GM21447 (cell line): ENCODE data around the gene C2orf81.
A peak's percentile ranks its signal among the peaks of the same experiment; 100 is the strongest.
"Not testable (repeated sequence)": the region's sequence is repeated elsewhere in the genome, so short reads cannot be mapped to it uniquely, and the experiment has no call there.

Experiments used
- ATAC-seq: cut with Tn5 transposase; IDR thresholded peaks from one replicate; pipeline ENCODE4 v1.9.1; 2021; ENCODE audit not compliant: unreplicated experiment

C2orf81 gene

DNA sequence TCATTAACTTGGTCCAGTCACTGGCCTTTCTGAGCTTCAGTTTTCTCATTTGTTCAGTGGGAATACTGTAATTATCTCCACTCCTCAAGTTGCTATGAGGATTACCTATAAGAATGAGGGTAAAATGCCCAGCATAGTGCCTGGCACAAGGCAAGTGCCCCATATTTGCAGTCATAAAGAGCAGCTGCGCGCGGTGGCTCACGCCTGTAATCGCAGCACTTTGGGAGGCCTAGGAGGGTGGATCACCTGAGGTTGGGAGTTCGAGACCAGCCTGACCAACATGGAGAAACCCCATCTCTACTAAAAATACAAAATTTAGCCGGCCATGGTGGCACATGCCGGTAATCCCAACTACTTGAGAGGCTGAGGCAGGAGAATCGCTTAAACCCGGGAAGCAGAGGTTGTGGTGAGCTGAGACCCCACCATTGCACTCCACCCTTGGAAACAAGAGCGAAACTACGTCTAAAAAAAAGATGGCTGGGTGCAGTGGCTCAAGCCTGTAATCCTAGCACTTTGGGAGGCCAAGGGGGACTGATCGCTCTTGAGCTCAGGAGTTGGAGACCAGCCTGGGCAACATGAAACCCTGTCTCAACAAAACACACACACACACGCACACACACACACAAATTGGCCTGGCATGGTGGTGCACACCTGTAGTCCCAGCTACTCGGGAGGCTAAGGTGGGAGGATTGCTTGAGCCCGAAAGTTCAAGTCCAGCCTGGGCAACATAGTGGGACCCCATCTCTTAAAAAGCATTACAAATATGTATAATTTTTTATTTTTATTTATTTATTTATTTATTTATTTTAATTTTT lies 21.3 kb upstream of the C2orf81 start:
- ATAC-seq: not testable (repeated sequence)

DNA sequence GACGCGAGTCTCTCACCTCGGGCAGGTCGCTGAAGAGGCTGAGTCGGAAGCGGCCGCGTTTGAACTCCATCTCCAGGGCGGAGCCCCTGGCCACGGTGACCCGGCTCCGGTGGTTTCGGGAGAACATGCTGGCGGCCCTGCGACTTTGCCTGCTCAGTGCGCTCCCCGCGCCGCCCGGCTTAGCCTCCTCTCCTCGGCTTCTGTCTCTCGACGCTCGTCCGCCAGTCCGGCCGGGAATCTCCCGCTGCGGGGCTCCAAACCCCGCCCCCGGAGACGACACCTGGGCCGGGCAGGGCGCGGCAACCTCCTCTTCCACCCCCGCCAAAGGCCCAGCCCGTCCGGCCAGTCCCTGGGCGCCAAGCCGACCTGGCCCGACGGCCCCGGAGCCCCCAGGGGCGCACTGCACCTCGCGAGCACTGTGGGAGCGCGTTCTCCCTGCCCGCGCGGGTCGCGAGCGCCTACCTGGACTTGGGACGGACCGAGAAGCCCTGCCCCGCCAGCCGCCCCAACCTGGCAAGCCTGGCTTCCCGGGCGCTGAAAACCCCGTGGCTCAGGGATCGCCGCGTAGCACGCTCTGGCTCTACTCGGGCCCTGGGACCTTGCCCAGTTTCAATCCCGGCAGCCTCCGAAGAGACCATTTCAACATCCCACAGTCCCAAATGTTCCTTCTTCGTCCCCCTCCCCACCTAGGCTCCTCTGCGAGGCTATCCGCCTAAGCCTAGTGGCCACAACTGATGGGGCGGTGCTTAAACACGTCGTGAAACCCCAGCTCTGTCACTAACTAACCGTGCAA lies 20.5 kb upstream of the C2orf81 start, which contains the start of gene RTKN:
TSS of gene RTKN (minus strand) at position 248 of the 793 bp plus-strand sequence. CDS start at position 127, 121 bp downstream.
- ATAC-seq: no peak

DNA sequence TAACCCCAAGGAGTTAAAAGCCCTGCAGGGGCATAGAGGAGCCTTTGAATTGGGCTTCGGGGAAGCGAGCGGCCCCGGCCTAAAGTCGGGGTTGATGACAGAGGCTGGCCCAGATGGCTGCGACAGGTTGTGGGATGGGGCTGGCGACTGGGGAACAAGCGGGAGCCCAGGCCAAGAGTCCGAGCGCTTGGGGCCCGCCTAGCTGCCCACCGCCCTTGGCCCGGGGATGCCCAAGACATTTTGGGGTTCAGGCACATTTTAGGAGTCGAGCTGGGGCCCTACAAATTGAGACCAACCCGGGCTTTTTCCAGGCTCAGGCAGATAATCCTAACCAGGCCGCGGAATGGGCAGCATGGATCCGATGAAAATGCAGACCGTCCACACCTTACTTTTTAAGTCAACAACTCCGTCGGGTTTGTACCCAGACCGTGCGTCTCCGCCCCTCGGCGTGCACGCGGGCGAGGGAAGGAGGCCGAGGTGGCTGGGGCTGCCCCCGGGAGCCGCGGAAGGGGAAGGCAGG lies 19.8 kb upstream of the C2orf81 start:
- no peak for ATAC-seq

DNA sequence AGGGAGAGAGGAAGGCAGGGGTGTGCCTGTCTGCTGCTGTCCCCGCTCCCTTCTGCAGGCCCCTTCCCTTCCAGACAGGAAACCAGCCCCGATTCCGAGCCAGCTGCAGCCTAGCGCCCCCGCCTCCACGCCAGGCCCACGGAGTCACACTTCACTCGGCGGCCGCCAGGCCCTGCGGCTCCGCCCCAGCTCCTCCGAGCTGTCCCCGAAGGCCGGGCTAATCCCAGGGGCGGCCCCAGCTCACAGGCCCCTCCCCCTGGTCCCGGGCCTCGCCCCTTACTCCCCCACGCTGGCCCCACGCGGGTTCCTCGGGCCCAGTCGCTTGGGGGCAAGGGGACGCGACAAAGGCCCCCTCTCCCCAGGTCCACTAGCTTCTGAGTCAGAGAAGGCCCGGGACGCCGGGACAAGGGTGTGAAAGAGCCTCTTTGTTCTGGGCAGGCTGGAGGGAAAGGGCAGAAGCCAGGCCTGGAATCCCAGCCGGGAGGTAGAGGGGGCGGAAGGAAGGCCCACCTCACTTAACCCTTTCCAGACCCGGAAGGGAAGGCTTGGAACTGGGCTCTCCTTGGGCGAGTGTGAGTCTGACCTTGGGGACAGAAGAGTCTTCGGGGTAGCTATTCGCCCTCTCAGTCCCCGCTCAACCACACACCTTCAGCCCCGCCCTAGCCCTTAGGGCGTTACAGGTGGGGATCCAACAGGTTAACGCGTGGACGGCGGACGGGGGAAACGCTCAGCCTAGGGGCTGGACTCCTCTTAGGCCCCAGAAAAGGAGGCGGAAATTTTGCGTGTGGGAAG lies 19.2 kb upstream of the C2orf81 start:
- ATAC-seq: peak; percentile 87

DNA sequence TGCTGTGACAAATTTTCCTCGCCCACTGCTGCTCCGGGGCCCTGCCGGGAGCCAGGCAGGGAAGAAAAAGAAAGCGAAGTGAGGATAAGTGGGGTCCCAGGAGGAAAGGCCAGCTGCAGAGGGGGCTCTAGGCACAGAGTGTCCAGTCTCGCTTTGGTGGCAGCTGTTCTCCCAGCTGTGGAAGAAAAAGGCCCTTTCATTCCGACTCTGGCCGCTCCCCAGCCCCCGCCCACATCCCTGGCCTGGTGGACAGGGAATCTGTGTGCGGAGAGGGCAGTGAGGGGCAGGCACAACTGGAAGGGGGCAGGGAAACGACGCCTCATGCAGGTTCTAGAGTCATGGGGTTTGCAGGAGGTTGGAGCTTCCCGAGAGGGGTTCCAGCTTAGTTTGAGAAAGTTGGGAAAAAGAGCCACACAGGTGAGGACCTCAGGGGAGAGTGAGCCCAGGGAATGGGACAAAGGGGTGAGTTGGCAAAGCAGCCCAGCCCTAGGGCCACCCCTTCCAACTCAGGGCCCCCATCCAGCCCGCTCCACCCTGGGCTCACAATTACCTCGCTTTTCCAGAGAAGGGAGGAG lies 18.5 kb upstream of the C2orf81 start:
- ATAC-seq: no peak

DNA sequence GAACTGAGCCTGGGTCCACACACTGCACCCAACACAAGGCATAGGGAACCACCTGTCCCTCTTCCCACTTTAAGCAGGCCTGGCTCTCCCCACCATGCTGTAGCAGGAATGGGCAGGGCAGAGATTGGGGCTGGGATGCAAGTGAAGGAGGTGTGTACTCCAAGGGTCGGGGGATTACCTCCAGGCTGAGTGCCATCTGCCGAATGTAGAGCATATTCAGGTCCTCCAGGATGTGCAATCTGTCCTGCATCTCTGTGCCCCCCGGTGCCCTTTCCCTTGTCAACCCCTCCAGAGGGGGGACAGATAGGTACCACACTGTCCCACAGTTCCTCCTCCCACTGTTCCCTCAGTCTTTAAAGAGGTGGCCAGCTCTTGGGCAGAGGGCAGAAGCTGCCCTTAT lies 18.0 kb upstream of the C2orf81 start:
- no peak for ATAC-seq

DNA sequence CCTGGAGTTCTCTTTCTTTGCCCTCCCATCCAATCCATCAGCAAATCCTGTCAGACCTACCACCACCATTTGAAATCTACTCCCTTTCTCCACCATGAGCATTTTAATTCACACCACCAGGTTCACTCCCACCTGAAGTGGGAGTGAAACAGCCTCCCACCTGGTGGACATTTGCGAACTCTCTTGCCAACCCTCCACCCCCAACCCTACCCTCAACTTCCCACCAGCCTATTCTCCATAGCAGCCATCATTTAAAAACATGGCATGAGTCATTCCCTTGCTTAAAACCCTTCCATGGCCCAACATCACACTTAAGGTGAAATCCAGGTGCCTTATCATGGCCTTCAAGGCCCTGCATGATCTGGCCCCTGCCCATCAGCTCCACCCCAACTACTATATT lies 16.8 kb upstream of the C2orf81 start:
- ATAC-seq: no peak

DNA sequence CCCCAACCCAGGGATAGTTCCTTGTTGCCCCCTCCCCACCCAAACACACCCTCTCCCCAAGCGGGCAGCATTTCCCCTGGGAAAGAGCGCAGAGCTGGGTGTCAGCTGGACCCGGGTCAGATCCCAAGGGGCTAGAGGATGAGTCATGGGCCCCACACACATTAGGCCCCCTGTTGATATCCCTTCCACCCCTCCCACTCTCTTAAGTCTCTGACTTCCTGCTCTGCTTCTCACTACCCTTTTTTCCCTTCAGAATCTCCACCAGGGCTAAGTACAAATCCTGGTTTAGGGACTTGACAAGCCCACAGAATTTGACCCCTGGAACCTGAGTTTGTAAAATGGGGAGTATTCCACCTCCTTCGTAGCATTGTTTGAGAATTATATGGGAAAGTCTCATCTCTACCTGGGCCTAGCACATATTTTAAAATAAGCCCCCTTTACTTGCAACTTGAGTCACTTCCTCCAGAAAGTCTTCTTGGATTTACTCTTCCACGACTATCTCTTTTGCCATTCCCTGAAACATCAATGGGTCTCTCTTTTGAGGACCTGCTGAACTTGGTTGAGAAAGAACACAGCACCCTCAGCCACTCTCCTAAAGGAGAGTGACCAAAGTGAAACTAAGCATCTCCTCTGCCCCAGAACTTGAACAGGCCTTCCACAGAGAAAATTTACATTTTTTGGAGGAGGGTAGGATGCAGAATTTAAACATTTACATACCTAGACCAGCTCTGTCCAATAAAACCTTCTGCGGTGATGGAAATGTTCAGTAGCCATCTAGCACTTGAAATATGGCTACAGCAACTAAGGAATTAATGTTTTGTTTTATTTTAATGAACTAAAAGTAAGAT lies 15.7 kb upstream of the C2orf81 start:
- no peak for ATAC-seq

DNA sequence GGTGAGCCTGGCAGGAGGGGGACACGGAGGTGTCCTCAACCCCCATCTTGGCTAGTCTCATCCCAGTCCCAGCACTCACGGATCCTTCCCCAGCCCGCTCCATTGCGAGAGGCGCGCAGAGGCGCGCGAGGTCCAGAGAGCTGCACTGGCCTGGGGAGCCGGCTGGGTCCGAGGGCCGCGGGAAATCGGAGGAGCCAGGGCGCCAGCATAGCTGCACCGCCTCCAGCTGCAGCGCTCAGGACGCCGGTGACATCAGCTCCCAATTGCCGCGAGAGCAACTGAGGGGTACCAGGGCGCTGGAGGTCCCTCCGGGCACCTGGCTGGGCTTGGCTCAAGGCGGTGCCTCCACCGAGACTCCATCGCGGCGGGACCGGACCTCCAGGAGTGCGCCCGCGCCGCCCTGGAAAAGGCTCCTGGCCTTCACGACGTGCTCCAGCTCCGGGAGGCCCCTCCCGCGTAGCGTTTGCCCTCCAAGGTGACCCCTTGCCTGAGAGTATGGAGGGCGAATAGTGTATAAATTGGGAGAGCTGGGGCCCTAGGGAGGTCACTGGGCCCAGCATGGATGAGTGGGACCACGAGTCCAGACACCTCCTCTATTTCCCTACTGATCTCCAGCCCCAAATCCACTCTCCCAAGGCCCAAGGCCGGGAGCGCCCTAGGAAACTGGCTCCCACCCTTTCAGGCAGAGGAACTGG lies 14.8 kb upstream of the C2orf81 start:
- no peak for ATAC-seq

DNA sequence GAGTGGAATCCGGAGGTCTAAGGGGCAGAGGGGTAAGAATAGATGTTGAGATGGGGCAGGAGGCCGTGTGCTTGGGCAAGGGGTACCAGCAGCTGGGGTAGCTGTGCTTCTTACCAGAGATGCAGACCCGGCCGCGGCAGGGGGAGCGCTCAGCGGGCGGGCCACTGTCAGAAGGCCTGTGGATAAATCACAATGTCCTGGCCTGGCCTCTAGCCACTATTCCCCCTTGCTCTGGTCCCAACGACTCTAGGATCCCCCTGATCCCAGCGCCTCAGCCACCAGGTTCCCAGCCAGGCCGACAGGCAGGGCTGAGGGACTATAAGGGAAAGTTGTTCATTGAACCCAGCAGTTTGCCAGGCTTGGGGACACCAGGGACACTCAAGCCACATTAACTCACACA lies 9.1 kb upstream of the C2orf81 start:
- no peak for ATAC-seq

DNA sequence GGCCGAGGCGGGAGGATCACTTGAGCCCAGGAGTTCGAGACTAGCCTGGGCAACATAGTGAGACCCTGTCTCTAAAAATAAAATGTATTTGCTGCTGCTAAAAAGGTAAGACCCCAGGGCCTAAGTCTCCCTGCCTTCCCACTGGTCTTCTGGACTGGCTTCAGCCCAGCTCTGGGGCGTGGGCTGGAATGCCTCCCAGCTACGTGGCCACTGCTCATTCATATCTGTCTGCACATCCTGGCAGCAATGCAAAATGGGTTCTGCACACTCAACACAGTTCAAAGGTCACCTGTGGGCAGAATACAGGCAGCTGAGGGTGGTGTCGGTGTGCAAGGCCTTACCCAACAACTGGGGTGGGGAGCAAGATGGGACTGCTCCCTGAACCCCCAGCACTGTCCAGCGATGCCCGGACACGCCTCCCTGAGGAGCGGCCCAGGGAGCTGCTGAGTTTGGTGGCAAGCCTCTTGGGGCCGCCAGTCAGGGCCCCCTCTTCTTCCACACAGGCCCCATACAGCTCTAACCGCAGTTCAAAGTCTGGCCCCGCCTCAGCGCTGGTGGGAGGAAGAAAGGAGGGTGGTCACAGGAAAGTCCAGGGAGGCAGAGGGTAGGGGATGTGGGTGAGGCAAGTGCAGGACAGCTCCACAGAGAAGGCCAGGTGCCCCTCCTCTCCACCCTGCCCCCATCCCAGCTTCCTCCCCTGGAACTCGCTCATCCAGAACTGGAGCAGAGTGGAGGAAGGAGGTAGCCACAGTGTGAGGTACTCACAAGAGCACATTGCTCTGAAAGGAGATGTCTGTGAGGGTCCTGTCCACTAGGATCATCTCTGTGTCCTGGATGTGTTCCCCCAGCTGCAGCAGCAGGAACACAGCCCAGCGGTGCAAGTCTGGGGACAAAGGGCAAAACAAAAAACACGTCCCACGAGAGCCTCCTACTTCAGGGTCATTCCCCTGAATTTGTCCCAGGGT lies 8.3 kb upstream of the C2orf81 start:
- no peak for ATAC-seq

DNA sequence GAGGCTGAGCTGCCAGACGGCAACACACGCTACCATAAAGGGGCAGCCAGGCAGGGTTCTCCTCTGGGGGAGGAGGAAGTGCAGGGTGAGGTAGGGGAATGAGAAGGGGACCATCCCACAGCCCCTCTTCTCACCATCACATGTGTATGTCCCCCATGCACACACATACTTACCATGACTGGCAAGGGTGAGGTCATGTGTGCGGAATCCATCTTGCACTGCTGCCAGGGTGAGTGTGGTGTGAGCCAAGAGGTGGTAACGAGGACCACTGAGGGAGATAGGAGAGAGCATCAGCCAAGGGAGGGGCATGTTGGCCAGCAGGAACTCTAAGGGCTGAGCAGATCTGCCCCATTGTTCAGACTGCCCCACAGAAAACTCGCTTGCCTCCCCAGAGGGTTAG lies 7.3 kb upstream of the C2orf81 start:
- ATAC-seq: no peak

DNA sequence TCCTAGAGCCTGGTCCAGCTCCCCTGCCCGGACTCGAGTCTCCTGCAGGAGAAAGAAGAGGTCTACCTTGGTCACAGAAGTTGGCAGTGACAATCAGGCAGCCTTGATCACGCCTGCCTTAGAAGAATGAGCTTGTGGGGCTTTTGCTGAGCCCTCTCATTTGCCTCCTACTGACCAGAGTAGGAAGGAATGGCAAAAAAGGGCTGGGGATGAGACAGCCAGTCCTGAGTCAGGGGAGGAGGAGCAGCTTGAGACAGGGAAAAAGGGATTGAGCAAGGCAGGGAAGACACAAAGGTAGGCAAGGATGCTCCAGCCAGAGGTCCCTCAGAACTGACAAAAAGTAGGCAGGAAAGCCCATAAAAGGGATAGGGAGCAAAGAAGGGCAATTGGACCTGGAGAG lies 6.1 kb upstream of the C2orf81 start:
- ATAC-seq: no peak

DNA sequence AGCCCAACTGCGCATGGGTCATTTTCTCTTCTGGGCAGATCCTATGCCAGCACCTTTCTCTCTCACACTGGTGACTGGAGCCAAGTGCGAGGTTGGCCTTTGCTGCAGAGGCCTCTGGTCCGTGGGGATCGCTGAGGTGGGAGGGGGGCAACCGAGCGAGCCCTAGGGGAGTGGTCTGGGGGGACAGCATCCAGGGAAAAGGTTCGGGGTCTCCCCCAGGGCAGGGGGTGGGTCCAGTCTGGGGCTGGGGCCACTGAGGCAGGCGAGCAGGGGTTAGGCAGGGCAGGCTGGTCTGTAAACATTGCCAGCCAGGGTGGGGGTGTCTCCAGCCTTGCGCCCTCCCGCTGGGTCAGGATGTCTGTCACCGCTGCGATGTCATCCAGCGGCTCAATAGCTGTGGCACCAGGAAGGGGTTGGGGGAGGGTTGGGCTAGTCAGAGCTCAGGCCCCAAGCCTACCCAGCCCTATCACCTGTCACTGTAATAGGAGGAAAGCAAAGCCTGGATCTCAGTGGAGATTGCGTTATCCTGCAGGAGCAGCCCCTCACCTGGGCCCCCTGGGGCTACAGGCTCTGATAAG lies 4.9 kb upstream of the C2orf81 start:
- no peak for ATAC-seq

DNA sequence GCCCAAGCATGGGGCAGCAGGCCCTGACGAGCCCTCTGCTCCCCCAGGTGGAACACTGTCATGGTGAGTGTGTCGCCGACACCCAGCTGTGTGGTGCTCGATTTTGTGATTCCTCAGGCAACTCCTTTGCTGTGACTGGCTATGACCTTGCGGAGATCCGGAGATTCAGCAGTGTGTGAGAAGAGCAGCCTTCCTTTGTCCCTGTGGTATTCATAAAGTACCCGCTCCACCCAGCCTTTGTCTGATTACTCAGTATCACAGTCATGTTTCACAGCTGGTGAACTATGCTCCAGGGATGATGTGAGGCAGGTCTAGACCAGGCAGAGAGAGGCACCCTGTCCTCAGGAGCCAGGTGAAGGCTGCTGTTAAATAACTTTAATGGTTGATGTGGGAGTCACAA lies 4.1 kb upstream of the C2orf81 start:
- ATAC-seq: no peak

DNA sequence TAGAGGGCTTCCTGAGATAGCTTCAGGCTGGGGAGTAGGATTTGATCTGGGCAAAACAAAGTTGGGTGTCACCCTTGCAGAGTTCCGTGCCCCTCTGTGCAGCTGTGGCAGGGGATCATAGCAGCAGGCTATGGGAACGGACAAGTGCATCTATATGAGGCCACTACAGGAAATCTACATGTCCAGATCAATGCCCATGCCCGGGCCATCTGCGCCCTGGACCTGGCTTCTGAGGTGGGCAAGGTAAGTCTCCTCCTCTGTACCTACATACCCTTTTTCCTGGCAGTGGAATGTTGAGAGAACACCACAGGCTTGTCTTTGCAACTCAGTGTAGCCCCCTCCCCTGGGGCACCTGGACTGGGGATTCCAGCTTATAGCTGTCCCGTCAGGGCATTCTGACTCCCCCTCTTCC lies 3.6 kb upstream of the C2orf81 start:
- no peak for ATAC-seq

DNA sequence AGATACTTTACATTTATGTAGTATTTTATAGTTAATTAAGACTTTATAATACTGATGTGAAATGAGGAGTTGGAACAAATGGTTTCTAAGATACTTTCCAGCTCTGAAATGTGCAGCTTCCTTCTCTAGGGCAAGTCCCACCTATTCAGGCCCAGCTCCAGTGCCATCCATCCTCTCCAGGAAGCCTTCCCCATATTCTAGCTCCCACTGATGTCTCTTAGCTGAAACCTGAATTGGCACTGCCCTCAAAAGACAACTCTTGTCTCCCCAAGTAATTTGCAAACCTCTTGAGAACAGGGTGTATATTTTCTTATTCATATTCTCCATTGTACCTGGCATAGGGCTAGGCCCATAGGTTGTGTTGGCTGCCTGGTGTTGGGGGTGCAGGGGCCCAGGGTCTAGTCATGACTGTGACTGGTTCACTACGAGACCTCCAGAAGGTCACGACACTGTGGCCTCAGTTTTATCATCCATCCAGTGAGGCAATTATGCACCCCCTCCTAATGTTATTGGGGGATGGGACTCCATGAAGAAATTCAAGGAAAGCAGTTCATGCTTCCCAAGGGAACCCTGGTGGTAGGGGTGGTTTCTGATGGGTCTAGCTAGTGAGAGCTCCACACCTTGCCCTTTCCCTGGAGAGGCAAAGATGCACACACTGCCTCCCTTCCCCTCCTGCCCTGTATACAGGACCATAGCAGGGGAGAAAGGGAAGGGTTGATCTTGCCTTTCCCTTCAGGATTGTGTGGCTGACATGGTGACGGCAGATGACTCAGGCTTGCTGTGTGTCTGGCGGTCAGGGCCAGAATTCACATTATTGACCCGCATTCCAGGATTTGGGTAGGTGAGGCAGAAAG lies 2.9 kb upstream of the C2orf81 start:
- ATAC-seq: no peak
